CD8-positive, alpha-beta memory T cell (primary cell): ENCODE results near the gene ICOSLG. TPM values are rescaled to one million over a fixed set of nuclear protein-coding genes. Genes with fewer than 3 reads are reported as not detected.
"Not testable (repeated sequence)": the region's sequence is repeated elsewhere in the genome, so short reads cannot be mapped to it uniquely, and the experiment has no call there.

Experiments
- CTCF ChIA-PET: fragments of 350-600 bp; sonication (Branson Sonifier 250); formaldehyde crosslinking; loops from one replicate; lab custom pipeline; 2021; ENCODE audit warnings: antibody characterized with exemption; lab: Charles Lee
- POLR2A ChIA-PET: fragments of 350-600 bp; sonication (Branson Sonifier 250); formaldehyde crosslinking; loops from one replicate; lab custom pipeline; 2021; ENCODE audit warnings: antibody characterized with exemption; lab: Charles Lee
- DNase-seq, 5 donors: peaks; one replicate each; pipeline versions ENCODE4 v3.0.0 to v3.0.0-alpha.2; 2020 to 2022; ENCODE audit warnings: mixed read lengths in 1 of 5
- H3K27ac ChIP-seq: one replicate; pipeline ENCODE4 v1.7.0; 2013; ENCODE audit warnings: low read depth, mild to moderate bottlenecking, low read length, moderate library complexity
- H3K27me3 ChIP-seq: 2 replicates; pipeline ENCODE4 v1.7.0; 2013; ENCODE audit warnings: low read length, mild to moderate bottlenecking; ENCODE audit not compliant: insufficient read depth, poor library complexity, severe bottlenecking
- H3K36me3 ChIP-seq: 2 replicates; pipeline ENCODE4 v1.7.0; 2013; ENCODE audit warnings: mild to moderate bottlenecking, low read length, moderate library complexity; ENCODE audit not compliant: insufficient read depth
- H3K4me1 ChIP-seq: 2 replicates; pipeline ENCODE4 v1.7.0; 2013; ENCODE audit warnings: mild to moderate bottlenecking, low read length, moderate library complexity; ENCODE audit not compliant: insufficient read depth
- H3K4me3 ChIP-seq: 2 replicates; pipeline ENCODE4 v1.7.0; 2013; ENCODE audit warnings: mild to moderate bottlenecking, low read length
- H3K9me3 ChIP-seq: 2 replicates; pipeline ENCODE4 v1.7.0; 2013; ENCODE audit warnings: mild to moderate bottlenecking, low read length
- H3K27ac Mint-ChIP-seq, 8 donors: one replicate each; pipeline ENCODE4 v1.8.0; 2020 to 2021; ENCODE audit warnings: mixed read lengths in 8 of 8, mild to moderate bottlenecking in 6 of 8, inconsistent platforms in 3 of 8, moderate library complexity in 3 of 8
- H3K27me3 Mint-ChIP-seq, 2 donors: one replicate each; pipeline ENCODE4 v1.8.0; 2020 to 2021; ENCODE audit warnings: mixed read lengths in 2 of 2, mild to moderate bottlenecking in 1 of 2, moderate library complexity in 1 of 2
- H3K36me3 Mint-ChIP-seq, 3 donors: one replicate each; pipeline ENCODE4 v1.8.0; 2020 to 2021; ENCODE audit warnings: mixed read lengths in 3 of 3, inconsistent platforms in 1 of 3, mild to moderate bottlenecking in 1 of 3
- H3K4me1 Mint-ChIP-seq, 3 donors: one replicate each; pipeline ENCODE4 v1.8.0; 2020 to 2021; ENCODE audit warnings: mixed read lengths in 3 of 3, inconsistent platforms in 1 of 3, mild to moderate bottlenecking in 1 of 3
- H3K4me3 Mint-ChIP-seq, 7 donors: one replicate each; pipeline ENCODE4 v1.8.0; 2020 to 2021; ENCODE audit warnings: mixed read lengths in 7 of 7, mild to moderate bottlenecking in 6 of 7, moderate library complexity in 4 of 7, inconsistent platforms in 2 of 7
- H3K9me3 Mint-ChIP-seq, 5 donors: one replicate each; pipeline ENCODE4 v1.8.0; 2020 to 2022; ENCODE audit warnings: mixed read lengths in 5 of 5, mild to moderate bottlenecking in 3 of 5, moderate library complexity in 2 of 5, inconsistent platforms in 1 of 5
- polyA plus RNA-seq: library from polyadenylated mRNA; unstranded; fragments of 300-500 nt; fragmentation: Illumina TruSeq; gene quantifications from one replicate; pipeline ENCODE4 v1.2.3, GENCODE V29; 2021
- total RNA-seq, 2 experiments: library from RNA; stranded (reverse); gene quantifications; one replicate each; pipeline ENCODE4 v1.2.3, GENCODE V29; 2021

Gene ICOSLG
- total and polyA plus RNA-seq, 3 experiments from 2014 or later = 1.3 to 2.3 (median 1.6) TPM

DNA sequence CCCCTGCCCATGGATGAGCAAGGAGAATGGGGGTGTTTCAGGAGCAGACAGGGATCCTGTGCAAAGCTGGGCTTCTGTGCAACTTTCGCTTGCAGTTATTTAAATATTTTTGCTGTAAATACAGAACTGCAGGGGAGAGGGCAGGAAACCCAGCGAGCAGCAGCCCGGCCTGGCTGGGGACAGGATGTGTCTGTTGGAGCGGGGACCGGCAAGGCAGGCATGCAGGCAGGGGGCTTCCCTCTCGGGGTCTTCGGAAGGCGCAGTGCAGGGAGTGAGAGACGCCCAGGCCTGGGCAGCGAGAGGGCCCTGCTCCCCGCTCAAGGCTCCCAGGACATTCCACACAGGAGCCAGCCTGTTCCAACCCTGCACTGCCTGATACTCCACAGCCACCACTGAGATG is 43.2 kb upstream of the ICOSLG start:
- POLR2A ChIA-PET = no interaction called here

DNA sequence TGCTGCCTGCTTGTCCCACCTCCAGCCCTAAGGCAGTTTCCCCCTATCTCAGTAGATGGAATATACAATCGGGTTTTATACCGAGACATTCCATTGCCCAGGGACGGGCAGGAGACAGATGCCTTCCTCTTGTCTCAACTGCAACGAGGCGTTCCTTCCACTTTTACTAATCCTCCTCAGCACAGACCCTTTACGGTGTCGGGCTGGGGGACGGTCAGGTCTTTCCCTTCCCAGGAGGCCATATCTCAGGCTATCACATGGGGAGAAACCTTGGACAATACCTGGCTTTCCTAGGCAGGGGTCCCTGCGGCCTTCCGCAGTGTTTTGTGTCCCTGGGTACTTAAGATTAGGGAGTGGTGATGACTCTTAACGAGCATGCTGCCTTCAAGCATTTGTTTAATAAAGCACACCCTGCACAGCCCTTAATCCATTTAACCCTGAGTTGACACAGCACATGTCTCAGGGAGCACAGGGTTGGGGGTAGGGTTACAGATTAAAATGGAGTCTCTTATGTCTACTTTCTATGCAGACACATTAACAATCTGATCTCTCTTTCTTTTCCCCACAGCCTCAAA is 42.6 kb upstream of the ICOSLG start:
- H3K36me3 ChIP-seq, H3K9me3 Mint-ChIP-seq, H3K9me3 ChIP-seq, CTCF ChIA-PET, POLR2A ChIA-PET, H3K4me1 Mint-ChIP-seq, DNase-seq, H3K27me3 ChIP-seq, H3K4me3 Mint-ChIP-seq, H3K36me3 Mint-ChIP-seq, H3K27ac ChIP-seq, H3K4me3 ChIP-seq, H3K27me3 Mint-ChIP-seq, H3K4me1 ChIP-seq: not testable (repeated sequence)
- peak overlapping the region in 1 of 8 donors; percentile 47 for H3K27ac Mint-ChIP-seq

More for the DNA sequence above, 43.2 kb upstream of the ICOSLG start:
- Mint-ChIP-seq H3K27ac (peak overlapping the region in 1 of 8 donors; percentile 47), H3K27me3 (peaks cover 6 to 8% of the 10 kb centered on the region in 2 donors), H3K9me3 (no peaks in the 10 kb centered on the region), H3K4me1 (no peaks in the 10 kb centered on the region), H3K36me3 (no peaks in the 10 kb centered on the region), H3K4me3 (no peak overlapping the region)
- H3K9me3 ChIP-seq = no peaks in the 10 kb centered on the region
- no peaks in the 10 kb centered on the region for H3K27me3 ChIP-seq
- no peaks in the 10 kb centered on the region for H3K36me3 ChIP-seq
- H3K27ac ChIP-seq = no peak overlapping the region
- no peak for DNase-seq
- H3K4me1 ChIP-seq = no peaks in the 10 kb centered on the region
- CTCF ChIA-PET = no interaction called here
- no peak overlapping the region for H3K4me3 ChIP-seq

DNA sequence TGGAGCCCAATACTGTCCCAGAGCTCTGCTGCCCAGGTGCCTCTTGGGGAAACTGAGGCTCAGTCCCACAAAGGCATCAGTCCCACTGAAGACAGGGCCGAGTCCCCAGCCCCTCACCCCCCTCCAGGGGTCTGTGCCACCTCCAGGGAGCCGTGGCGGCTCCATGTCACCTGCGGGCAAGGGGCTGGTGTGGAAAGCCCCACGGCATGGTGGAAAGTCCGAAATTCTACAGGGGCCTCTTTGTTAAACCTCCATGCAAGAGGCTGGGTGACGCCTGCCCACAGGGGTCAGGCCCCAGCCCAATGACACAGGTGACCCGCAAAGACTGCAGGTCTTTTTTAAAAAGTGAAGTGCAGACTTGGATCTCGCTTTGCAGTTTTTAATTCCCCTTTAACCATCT is 41.6 kb upstream of the ICOSLG start:
- POLR2A ChIA-PET = no interaction called here
- Histone ChIP-seq H3K4me3 (no peak overlapping the region), H3K27ac (no peak overlapping the region), H3K27me3 (no peaks in the 10 kb centered on the region), H3K9me3 (no peaks in the 10 kb centered on the region), H3K36me3 (no peaks in the 10 kb centered on the region), H3K4me1 (no peaks in the 10 kb centered on the region)
- CTCF ChIA-PET = no interaction called here
- Mint-ChIP-seq H3K4me3 (no peak overlapping the region), H3K4me1 (no peaks in the 10 kb centered on the region), H3K36me3 (no peaks in the 10 kb centered on the region), H3K27me3 (peaks cover 0 to 2% of the 10 kb centered on the region in 2 donors), H3K9me3 (no peaks in the 10 kb centered on the region), H3K27ac (no peak overlapping the region)
- no peak for DNase-seq

DNA sequence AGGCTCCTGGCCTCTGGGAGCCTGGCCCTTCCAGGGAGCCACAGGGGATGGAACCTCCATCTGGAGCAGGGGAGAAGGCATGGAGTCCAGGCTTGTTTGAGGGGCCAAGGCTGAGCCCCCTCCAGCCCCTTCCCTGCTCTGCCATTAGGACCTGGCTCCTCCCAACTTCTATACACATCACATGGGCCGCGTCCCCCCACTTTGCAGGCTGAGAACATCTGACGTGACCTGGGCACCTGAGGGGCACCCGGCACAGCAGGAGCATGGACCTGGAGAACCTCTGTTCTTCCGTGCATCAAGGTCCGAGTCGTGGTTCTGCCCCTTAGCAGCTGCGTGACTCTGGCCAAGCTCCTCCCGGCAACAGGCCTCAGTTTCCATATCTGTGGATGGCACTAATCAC is 41.1 kb upstream of the ICOSLG start:
- Mint-ChIP-seq H3K36me3 (no peaks in the 10 kb centered on the region), H3K27me3 (peaks cover 0 to 2% of the 10 kb centered on the region in 2 donors), H3K27ac (no peak overlapping the region), H3K9me3 (no peaks in the 10 kb centered on the region), H3K4me3 (no peak overlapping the region), H3K4me1 (no peaks in the 10 kb centered on the region)
- no peaks in the 10 kb centered on the region for H3K4me1 ChIP-seq
- H3K27ac ChIP-seq = no peak overlapping the region
- DNase-seq = no peak
- no peaks in the 10 kb centered on the region for H3K9me3 ChIP-seq
- ChIA-PET POLR2A (no interaction called here), CTCF (no interaction called here)
- no peaks in the 10 kb centered on the region for H3K36me3 ChIP-seq
- no peaks in the 10 kb centered on the region for H3K27me3 ChIP-seq
- H3K4me3 ChIP-seq = no peak overlapping the region

DNA sequence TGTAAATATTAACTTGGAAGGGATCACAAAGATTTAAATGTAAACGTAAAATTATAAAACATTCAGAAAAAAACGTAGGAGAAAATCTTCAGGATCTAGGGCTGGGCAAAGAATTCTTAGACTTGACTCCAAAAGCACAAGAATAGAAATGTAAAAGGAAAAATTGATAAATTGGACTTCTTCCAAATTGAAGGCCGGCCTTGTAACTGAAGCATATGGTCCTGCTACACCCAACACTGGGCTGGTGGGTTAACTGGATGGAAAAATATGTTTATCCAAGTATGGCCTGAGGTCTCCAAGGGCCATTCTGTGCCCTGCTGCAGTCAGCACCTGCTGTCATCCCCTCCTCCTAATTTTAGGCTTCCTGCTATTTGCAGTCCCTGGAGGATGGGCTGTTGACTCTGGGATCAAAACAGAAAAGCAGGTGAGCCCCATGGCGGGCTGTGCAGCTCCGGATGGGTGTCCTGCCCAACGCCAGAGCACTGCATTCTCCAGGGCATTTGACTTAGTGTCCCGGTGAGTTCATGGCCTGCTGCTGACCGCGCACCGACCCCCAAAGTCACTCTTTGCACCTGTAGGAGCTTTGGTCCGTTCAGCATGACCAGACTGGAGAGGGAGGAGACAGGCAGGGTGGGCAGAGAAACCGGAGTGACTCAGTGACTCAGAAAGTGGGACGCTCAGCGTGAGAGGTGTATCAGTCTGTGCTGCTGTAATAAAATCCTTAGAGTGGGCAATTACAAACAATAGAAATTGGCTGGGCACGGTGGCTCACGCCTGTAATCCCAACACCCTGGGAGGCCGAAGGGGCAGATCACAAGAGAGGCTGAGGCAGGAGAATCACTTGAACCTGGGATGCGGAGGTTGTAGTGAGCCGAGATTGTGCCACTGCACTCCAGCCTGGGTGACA is 38.9 kb upstream of the ICOSLG start:
- Histone ChIP-seq H3K27me3 (no peaks in the 10 kb centered on the region), H3K4me1 (no peaks in the 10 kb centered on the region), H3K9me3 (no peaks in the 10 kb centered on the region), H3K4me3 (no peak overlapping the region), H3K27ac (no peak overlapping the region), H3K36me3 (no peaks in the 10 kb centered on the region)
- Mint-ChIP-seq H3K36me3 (no peaks in the 10 kb centered on the region), H3K27me3 (peaks cover 0 to 2% of the 10 kb centered on the region in 2 donors), H3K4me3 (no peak overlapping the region), H3K9me3 (no peaks in the 10 kb centered on the region), H3K4me1 (no peaks in the 10 kb centered on the region), H3K27ac (no peak overlapping the region)
- ChIA-PET CTCF (interaction anchor here (1.0 kb wide), 1 partner anchor 18 kb away, joined by 3 read pairs; no protein-coding TSS in a partner anchor), POLR2A (no interaction called here)
- DNase-seq = no peak

DNA sequence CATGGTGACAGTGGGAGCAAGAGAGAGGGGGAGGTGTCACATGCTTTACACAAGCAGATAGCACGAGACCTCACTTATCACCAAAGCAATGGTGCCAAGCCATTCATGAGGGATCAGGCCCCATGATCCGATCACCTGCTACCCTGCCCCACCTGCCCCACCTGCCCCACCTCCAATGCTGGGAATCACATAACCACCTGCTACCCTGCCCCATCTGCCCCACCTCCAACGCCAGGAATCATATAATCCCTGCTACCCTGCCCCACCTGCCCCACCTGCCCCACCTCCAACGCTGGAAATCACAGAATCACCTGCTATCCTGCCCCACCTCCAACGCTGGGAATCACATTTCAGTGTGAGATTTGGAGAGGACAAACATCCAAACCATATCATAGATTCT is 34.3 kb upstream of the ICOSLG start:
- Mint-ChIP-seq H3K27ac (no peak overlapping the region), H3K27me3 (peaks cover 0 to 2% of the 10 kb centered on the region in 2 donors)
- CTCF ChIA-PET = no interaction called here

DNA sequence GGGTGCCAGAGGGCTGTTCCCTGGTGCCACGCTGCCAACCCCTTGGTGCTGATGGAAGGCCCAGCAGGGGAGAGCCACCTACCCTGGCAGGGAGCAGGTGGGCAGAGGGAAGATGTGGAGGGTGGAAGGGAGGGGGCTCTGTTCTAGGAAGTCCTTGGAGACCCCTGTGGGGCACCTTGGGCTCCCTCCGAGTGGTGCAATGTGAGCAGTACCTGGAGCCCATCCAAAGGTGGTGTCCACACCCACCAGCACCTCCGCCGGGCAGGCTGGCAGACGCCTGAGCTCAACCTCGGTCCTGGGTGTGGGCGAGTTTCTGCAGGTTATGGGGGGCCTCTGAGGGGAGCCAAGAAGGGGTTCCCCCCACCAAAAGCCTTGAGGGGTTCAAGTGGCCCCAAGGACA is 32.3 kb upstream of the ICOSLG start:
- H3K27me3 ChIP-seq = no peaks in the 10 kb centered on the region
- no peaks in the 10 kb centered on the region for H3K9me3 ChIP-seq
- no peak for DNase-seq
- POLR2A ChIA-PET = no interaction called here
- no peak overlapping the region for H3K4me3 ChIP-seq
- H3K4me3 Mint-ChIP-seq = no peak overlapping the region
- no peaks in the 10 kb centered on the region for H3K4me1 ChIP-seq
- H3K4me1 Mint-ChIP-seq = no peaks in the 10 kb centered on the region
- CTCF ChIA-PET = interaction anchor here (1.5 kb wide), 1 partner anchor 25 kb away, joined by 6 read pairs; no protein-coding TSS in a partner anchor
- no peaks in the 10 kb centered on the region for H3K27me3 Mint-ChIP-seq
- H3K36me3 ChIP-seq = no peaks in the 10 kb centered on the region
- no peak overlapping the region for H3K27ac ChIP-seq
- H3K9me3 Mint-ChIP-seq = no peaks in the 10 kb centered on the region
- H3K27ac Mint-ChIP-seq = no peak overlapping the region
- H3K36me3 Mint-ChIP-seq = no peaks in the 10 kb centered on the region

More for the DNA sequence above, 34.3 kb upstream of the ICOSLG start:
- Histone ChIP-seq H3K27me3 (no peaks in the 10 kb centered on the region), H3K4me3 (no peak overlapping the region), H3K27ac (no peak overlapping the region), H3K9me3 (no peaks in the 10 kb centered on the region), H3K4me1 (no peaks in the 10 kb centered on the region), H3K36me3 (no peaks in the 10 kb centered on the region)
- DNase-seq = no peak
- H3K36me3 Mint-ChIP-seq = no peaks in the 10 kb centered on the region
- H3K4me3 Mint-ChIP-seq = no peak overlapping the region
- no peaks in the 10 kb centered on the region for H3K4me1 Mint-ChIP-seq
- H3K9me3 Mint-ChIP-seq = no peaks in the 10 kb centered on the region
- POLR2A ChIA-PET = no interaction called here

DNA sequence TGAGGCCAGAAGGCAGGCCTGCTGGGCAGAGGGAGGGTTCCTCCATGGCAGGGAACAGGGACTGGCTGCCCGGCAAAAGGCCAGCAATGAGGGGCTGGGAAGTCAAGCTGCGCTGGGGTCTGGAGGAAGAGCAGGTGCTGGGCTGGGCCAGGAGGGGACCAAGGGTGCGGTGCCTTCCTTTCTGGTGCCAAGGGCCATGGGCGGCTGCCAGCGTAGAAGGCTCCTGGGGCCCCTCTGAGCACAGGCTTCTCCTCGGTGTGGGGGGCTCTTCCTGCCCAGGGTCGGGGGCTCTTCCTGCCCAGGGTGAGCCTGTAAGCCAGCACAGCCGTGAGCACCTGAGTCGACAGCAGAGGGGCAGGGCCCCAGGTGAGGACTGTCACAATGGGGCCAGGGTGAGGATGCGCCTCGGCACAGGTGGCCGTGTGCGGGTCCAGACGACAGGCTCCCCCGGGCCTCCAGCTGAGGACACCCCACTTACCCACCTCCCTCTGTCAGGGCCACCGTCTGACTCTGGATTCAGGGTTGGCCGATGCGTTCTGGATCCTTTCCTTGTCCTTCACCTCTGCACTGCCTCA is 31.6 kb upstream of the ICOSLG start:
- no peak overlapping the region for H3K4me3 Mint-ChIP-seq
- peak in 1 of 5 donors; percentile 43 for DNase-seq
- no peaks in the 10 kb centered on the region for H3K36me3 Mint-ChIP-seq
- H3K9me3 Mint-ChIP-seq = no peaks in the 10 kb centered on the region
- peak overlapping the region in 1 of 8 donors; percentile 66 for H3K27ac Mint-ChIP-seq
- Histone ChIP-seq H3K36me3 (no peaks in the 10 kb centered on the region), H3K9me3 (no peaks in the 10 kb centered on the region), H3K27ac (no peak overlapping the region), H3K4me3 (no peak overlapping the region), H3K4me1 (no peaks in the 10 kb centered on the region), H3K27me3 (no peaks in the 10 kb centered on the region)
- ChIA-PET POLR2A (interaction anchor here (0.6 kb wide), 1 partner anchor 20 kb away, joined by 3 read pairs; no protein-coding TSS in a partner anchor), CTCF (interaction anchor here (1.5 kb wide), 1 partner anchor 25 kb away, joined by 6 read pairs; no protein-coding TSS in a partner anchor)
- H3K27me3 Mint-ChIP-seq = no peaks in the 10 kb centered on the region
- no peaks in the 10 kb centered on the region for H3K4me1 Mint-ChIP-seq
